Testis (tissue), 2 donors: ENCODE results near the gene DYRK3.

Experiments
- CTCF ChIP-seq, 3 experiments: fragments of 450-650 bp in 2 of 3; fragments of 200-600 bp in 1 of 3; sonication (generic) in 1 of 3; IDR thresholded peaks; one replicate each; pipeline ENCODE4 v1.5.1; 2016 to 2019; ENCODE audit warnings: antibody characterized with exemption in 3 of 3, mild to moderate bottlenecking in 2 of 3, moderate library complexity in 1 of 3
- POLR2A ChIP-seq: fragments of 450-650 bp; IDR thresholded peaks from one replicate; pipeline ENCODE4 v1.6.1; 2017; ENCODE audit warnings: antibody characterized with exemption, mild to moderate bottlenecking, moderate library complexity

DNA sequence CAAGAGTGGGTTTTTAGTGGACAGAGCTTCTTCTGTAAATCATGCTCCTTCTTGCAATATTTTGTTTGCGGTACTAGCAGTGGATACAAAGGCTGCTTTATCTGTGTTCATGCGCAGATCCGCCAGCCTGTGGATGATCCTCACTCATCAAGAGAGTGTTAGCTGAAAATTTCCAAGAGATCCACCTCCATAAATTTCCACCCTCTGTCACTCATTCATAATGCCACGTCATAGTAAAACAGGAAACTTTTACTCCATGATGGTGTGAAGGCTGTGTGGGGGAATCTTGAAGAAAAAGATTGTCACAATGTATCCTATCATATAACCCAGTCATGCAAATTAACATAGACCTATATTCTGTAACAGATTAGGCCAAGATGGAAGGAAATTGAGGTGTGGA is 44.9 kb downstream of the DYRK3 start:
- TF ChIP-seq CTCF (IDR thresholded peaks at IDR 0.05) = no peak
- no peak for TF ChIP-seq POLR2A
